ENCODE results near the gene REM1.
"Not testable (repeated sequence)": the region's sequence is repeated elsewhere in the genome, so short reads cannot be mapped to it uniquely, and the experiment has no call there.

GRCh38 chr20:31427576-31427975 is 47.5 kb upstream of the REM1 start:
- TF ChIP-seq, protein P1, sequence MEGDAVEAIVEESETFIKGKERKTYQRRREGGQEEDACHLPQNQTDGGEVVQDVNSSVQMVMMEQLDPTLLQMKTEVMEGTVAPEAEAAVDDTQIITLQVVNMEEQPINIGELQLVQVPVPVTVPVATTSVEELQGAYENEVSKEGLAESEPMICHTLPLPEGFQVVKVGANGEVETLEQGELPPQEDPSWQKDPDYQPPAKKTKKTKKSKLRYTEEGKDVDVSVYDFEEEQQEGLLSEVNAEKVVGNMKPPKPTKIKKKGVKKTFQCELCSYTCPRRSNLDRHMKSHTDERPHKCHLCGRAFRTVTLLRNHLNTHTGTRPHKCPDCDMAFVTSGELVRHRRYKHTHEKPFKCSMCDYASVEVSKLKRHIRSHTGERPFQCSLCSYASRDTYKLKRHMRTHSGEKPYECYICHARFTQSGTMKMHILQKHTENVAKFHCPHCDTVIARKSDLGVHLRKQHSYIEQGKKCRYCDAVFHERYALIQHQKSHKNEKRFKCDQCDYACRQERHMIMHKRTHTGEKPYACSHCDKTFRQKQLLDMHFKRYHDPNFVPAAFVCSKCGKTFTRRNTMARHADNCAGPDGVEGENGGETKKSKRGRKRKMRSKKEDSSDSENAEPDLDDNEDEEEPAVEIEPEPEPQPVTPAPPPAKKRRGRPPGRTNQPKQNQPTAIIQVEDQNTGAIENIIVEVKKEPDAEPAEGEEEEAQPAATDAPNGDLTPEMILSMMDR (IDR thresholded peaks at IDR 0.05 in 4 of 5, conservative IDR thresholded peaks at IDR 0.05 in 1 of 5), result not testable (repeated sequence)
- TF ChIP-seq POLR2A (IDR thresholded peaks at IDR 0.05), result not testable (repeated sequence)
